Measurements from ENCODE around the gene GPX6. TPM values are rescaled to one million over a fixed set of nuclear protein-coding genes. Genes with fewer than 3 reads are reported as not detected.
"Not testable (repeated sequence)": the region's sequence is repeated elsewhere in the genome, so short reads cannot be mapped to it uniquely, and the experiment has no call there.

The GPX6 gene
- total RNA-seq, result not detected

- H3K4me3 Mint-ChIP-seq, result no peak within 1 kb of the TSS
- H3K9me3 Mint-ChIP-seq, result no peaks in the 10 kb centered on the region
- POLR2A ChIA-PET, result no interaction called here
- H3K4me1 Mint-ChIP-seq, result no peaks in the 10 kb centered on the region
- peaks cover 47% of the 10 kb centered on the region for H3K27me3 Mint-ChIP-seq
- no peaks in the 10 kb centered on the region for H3K36me3 Mint-ChIP-seq
- no peak for DNase-seq
- no peak for ATAC-seq (ENCODE audit: low read depth)
- no peak within 1 kb of the TSS for H3K27ac Mint-ChIP-seq
Measured at GRCh38 chr6:28515676-28516075, at the start of gene GPX6. Gene GPX6 (minus strand): TSS chr6:28515793. CDS start chr6:28515743, 50 bp downstream.

- Mint-ChIP-seq H3K27ac (no peak overlapping the region), H3K36me3 (no peaks in the 10 kb centered on the region), H3K4me3 (no peak overlapping the region), H3K27me3 (peaks cover 45% of the 10 kb centered on the region), H3K9me3 (no peaks in the 10 kb centered on the region), H3K4me1 (no peaks in the 10 kb centered on the region)
- POLR2A ChIA-PET, result no interaction called here
- DNase-seq (no peak), ATAC-seq (ENCODE audit: low read depth) (no peak)
Measured at GRCh38 chr6:28563430-28564095, 48.0 kb upstream of the GPX6 start.

- no peak for DNase-seq
- H3K27ac Mint-ChIP-seq, result no peak overlapping the region
- H3K4me1 Mint-ChIP-seq, result peaks cover 4% of the 10 kb centered on the region
- POLR2A ChIA-PET, result no interaction called here
- ATAC-seq (ENCODE audit: low read depth), result no peak
- no peaks in the 10 kb centered on the region for H3K9me3 Mint-ChIP-seq
- H3K4me3 Mint-ChIP-seq, result no peak overlapping the region
- no peaks in the 10 kb centered on the region for H3K36me3 Mint-ChIP-seq
- H3K27me3 Mint-ChIP-seq, result peaks cover 48% of the 10 kb centered on the region
Measured at GRCh38 chr6:28558629-28559028, 43.0 kb upstream of the GPX6 start.

- Mint-ChIP-seq H3K9me3 (no peaks in the 10 kb centered on the region), H3K36me3 (peaks cover 2% of the 10 kb centered on the region), H3K4me3 (no peak overlapping the region), H3K27ac (no peak overlapping the region), H3K4me1 (peaks cover 7% of the 10 kb centered on the region), H3K27me3 (peaks cover 62% of the 10 kb centered on the region)
- DNase-seq, result no peak
- no peak for ATAC-seq (ENCODE audit: low read depth)
- POLR2A ChIA-PET, result no interaction called here
Measured at GRCh38 chr6:28555136-28555535, 39.5 kb upstream of the GPX6 start.

- Mint-ChIP-seq H3K4me3 (peak overlapping the region; percentile 46), H3K9me3 (no peaks in the 10 kb centered on the region), H3K36me3 (peaks cover 2% of the 10 kb centered on the region), H3K27me3 (peaks cover 62% of the 10 kb centered on the region), H3K4me1 (peaks cover 7% of the 10 kb centered on the region), H3K27ac (no peak overlapping the region)
- DNase-seq (no peak), ATAC-seq (ENCODE audit: low read depth) (no peak)
- POLR2A ChIA-PET, result no interaction called here
Measured at GRCh38 chr6:28553986-28554881, 38.6 kb upstream of the GPX6 start.

GRCh38 chr6:28553384-28553985 is 37.9 kb upstream of the GPX6 start:
- peaks cover 70% of the 10 kb centered on the region for H3K27me3 Mint-ChIP-seq
- no peaks in the 10 kb centered on the region for H3K9me3 Mint-ChIP-seq

GRCh38 chr6:28551891-28552666 is 36.5 kb upstream of the GPX6 start:
- POLR2A ChIA-PET, result no interaction called here
- H3K36me3 Mint-ChIP-seq, result peaks cover 2% of the 10 kb centered on the region

More at GRCh38 chr6:28553384-28553985, 37.9 kb upstream of the GPX6 start:
- peaks cover 2% of the 10 kb centered on the region for H3K36me3 Mint-ChIP-seq
- DNase-seq (no peak), ATAC-seq (ENCODE audit: low read depth) (no peak)
- no peak overlapping the region for H3K27ac Mint-ChIP-seq
- peaks cover 7% of the 10 kb centered on the region for H3K4me1 Mint-ChIP-seq
- POLR2A ChIA-PET, result no interaction called here
- peak overlapping the region; percentile 46 for H3K4me3 Mint-ChIP-seq

GRCh38 chr6:28547003-28547402 is 31.4 kb upstream of the GPX6 start:
- H3K27me3 Mint-ChIP-seq, result peaks cover 63% of the 10 kb centered on the region
- H3K27ac Mint-ChIP-seq; H3K4me3 Mint-ChIP-seq; H3K9me3 Mint-ChIP-seq; DNase-seq; H3K36me3 Mint-ChIP-seq; POLR2A ChIA-PET; ATAC-seq (ENCODE audit: low read depth): not testable (repeated sequence)
- peaks cover 22% of the 10 kb centered on the region for H3K4me1 Mint-ChIP-seq

More at GRCh38 chr6:28551891-28552666, 36.5 kb upstream of the GPX6 start:
- H3K4me1 Mint-ChIP-seq, result peaks cover 7% of the 10 kb centered on the region
- DNase-seq, result no peak
- peaks cover 72% of the 10 kb centered on the region for H3K27me3 Mint-ChIP-seq
- no peak overlapping the region for H3K27ac Mint-ChIP-seq
- H3K4me3 Mint-ChIP-seq, result no peak overlapping the region
- H3K9me3 Mint-ChIP-seq, result no peaks in the 10 kb centered on the region
- no peak for ATAC-seq (ENCODE audit: low read depth)

GRCh38 chr6:28545955-28546354 is 30.4 kb upstream of the GPX6 start:
- POLR2A ChIA-PET, result no interaction called here
- Mint-ChIP-seq H3K27me3 (peaks cover 62% of the 10 kb centered on the region), H3K4me1 (peaks cover 24% of the 10 kb centered on the region), H3K9me3 (peaks cover 2% of the 10 kb centered on the region), H3K4me3 (no peak overlapping the region), H3K27ac (no peak overlapping the region), H3K36me3 (no peaks in the 10 kb centered on the region)
- no peak for ATAC-seq (ENCODE audit: low read depth)
- DNase-seq, result no peak

GRCh38 chr6:28543651-28544610 is 28.3 kb upstream of the GPX6 start:
- POLR2A ChIA-PET, result no interaction called here
- peaks cover 68% of the 10 kb centered on the region for H3K27me3 Mint-ChIP-seq
- H3K27ac Mint-ChIP-seq, result peak overlapping the region; percentile 51
- H3K9me3 Mint-ChIP-seq, result peaks cover 2% of the 10 kb centered on the region
- H3K4me1 Mint-ChIP-seq, result peaks cover 24% of the 10 kb centered on the region
- peak; percentile 48 for DNase-seq
- ATAC-seq (ENCODE audit: low read depth), result peak; percentile 51
- no peaks in the 10 kb centered on the region for H3K36me3 Mint-ChIP-seq
- H3K4me3 Mint-ChIP-seq, result peak overlapping the region; percentile 87

GRCh38 chr6:28542440-28543296 is 27.1 kb upstream of the GPX6 start:
- Mint-ChIP-seq H3K4me1 (peaks cover 31% of the 10 kb centered on the region), H3K4me3 (peak overlapping the region; percentile 87), H3K27ac (peak overlapping the region; percentile 52), H3K9me3 (peaks cover 2% of the 10 kb centered on the region), H3K27me3 (peaks cover 66% of the 10 kb centered on the region), H3K36me3 (no peaks in the 10 kb centered on the region)
- peak; percentile 68 for ATAC-seq (ENCODE audit: low read depth)
- peak; percentile 67 for DNase-seq
- POLR2A ChIA-PET, result interaction anchor here (1.0 kb wide), 1 partner anchor 54 kb away, joined by 4 read pairs; no protein-coding TSS in a partner anchor
